Epithelial cell of alveolus of lung (primary cell): Measurements from ENCODE around the gene PDE3A. TPM values are rescaled to one million over a fixed set of nuclear protein-coding genes. Genes with fewer than 3 reads are reported as not detected.

Experiments used
- total RNA-seq: library from RNA; depleted of rRNA; stranded (reverse); fragments of >200 nt; gene quantifications from 2 replicates; pipeline ENCODE4 v1.2.1, GENCODE V29; 2015

The PDE3A gene
- 3.6 and 20.3 TPM in 2 replicates for total RNA-seq

GRCh38 chr12:20368114-20368650 is at the start of gene PDE3A:
Gene PDE3A (plus strand): TSS chr12:20368537. CDS start chr12:20369285, 748 bp downstream.

GRCh38 chr12:20695232-20695631 is 326.9 kb downstream of the PDE3A start, which contains the start of gene SLCO1C1:
Gene SLCO1C1 (plus strand): TSS chr12:20695332. CDS start chr12:20699577, 4,245 bp downstream.

